Activated CD4-positive, alpha-beta T cell treated with anti-CD3 and anti-CD28 coated beads, Interleukin-2, amount 50 U/mL, for 1 hour (primary cell): Measurements from ENCODE around the gene PIK3C2G.

ENCODE experiments used
- DNase-seq: peaks from one replicate; pipeline ENCODE4 v3.0.0-alpha.2; 2020

PIK3C2G gene

GRCh38 chr12:18355429-18355828, 94.1 kb downstream of the PIK3C2G start:
- DNase-seq = no peak

DNA sequence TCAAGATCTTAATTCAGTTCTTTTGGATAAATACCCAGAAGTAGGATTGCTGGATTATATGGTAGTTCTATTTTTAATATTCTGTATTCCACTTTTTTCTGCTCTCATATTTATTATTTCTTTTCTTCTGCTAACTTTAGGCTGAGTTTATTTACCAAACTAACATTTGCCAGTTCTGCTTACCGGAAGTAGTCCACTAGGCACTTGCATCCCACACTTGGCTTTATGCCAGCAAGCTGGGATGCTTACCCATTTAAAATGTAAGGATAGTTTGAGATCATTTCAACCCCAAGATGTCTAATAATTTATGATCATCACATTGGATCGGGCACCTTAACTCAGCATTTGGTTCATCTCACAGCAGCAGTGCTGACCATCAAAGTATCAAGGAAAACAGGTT, 96.8 kb downstream of the PIK3C2G start:
- DNase-seq = no peak

- no peak for DNase-seq
Observed at GRCh38 chr12:18358930-18359329, 97.6 kb downstream of the PIK3C2G start.

DNA sequence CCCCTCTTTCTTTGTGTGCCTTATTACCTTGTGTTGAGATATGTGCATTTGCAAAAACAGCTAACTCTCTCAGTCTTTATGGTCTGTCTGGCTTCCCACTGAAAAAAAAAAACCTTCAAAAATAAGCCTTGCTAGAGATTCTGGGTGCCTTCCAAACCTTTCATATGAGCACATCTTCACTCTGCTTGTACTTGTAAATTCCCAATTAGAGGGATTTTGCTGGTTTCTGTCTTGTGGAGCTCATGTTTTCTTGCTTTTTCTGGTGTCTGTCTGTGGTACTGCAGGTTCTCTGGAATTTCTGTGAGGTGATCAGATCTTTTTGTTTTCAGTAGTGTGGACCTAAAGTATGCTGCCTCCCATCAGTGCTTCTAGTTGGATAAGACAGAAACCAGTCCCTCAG, 100.1 kb downstream of the PIK3C2G start:
- DNase-seq = no peak

GRCh38 chr12:18363321-18363720, 102.0 kb downstream of the PIK3C2G start:
- no peak for DNase-seq

DNA sequence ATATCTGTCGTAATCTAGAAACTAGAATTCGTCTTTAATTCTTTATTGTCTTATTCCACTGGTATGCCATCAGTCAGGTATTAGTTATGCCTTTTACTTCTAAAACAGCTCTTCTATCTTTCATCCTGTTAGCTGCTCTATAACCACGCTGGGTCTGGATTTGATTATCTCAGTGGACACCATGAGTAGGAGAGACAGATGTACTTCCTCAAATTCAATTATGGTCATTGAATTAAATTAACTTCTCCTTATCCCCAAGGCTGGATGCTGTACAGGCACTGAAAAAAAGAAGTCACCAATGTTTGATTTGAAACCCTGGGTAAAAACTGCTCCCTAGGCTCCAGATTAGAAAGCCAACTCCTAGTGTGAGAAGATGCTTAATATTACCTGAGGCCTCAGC, 107.3 kb downstream of the PIK3C2G start:
- DNase-seq = no peak

DNA sequence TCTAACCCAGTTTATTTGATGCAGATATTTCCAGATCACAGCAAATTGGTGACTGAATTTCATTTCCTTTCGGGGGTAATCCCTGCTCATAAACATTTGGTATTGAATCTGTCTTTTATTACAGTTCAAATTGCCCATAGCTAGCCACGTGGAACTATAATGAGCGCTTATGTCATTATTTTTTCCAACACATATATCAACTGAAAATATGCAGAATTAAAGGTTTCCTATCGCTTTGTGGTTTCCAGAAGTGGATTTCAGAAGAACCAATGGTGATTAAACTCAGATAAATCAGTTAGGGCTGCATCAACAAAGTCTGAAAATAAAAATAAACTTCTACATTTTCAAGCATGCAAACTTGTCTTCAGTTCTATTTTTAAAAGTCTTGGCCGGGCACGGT, 111.9 kb downstream of the PIK3C2G start:
- DNase-seq = no peak

- DNase-seq = no peak
Observed at GRCh38 chr12:18375131-18375530, 113.8 kb downstream of the PIK3C2G start.

- DNase-seq = no peak
Observed at GRCh38 chr12:18375583-18375982, 114.3 kb downstream of the PIK3C2G start.

DNA sequence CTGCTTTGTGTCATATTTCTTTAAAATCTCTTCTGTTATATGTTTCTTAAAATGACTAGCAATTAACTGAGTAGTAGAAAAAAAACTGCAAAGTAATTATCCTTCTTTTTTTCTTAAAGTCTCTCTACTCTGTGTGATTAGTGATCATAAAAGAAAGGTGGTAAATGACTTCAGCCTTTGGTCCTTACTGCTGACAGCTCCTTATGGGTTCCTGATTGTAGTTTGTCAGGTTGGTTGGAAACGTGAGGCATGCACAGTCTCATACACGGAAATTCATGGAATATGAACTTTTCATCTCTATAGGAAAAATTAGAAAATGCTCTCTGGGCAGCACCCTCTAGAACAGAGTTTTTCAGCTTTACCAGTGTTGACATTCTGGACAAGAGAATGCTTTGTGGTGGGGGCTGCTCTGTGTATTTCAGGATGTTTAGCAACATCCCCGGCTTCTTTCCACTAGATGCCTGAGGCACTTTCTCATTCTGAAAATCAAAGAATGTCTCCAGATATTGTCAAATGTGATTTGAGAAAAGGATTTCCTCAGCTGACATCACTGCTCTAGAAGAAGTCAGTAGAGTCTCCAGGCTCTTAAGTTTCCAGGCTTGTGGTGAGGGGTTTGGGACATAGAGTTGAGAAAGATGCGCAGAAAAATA, 121.0 kb downstream of the PIK3C2G start:
- no peak for DNase-seq

GRCh38 chr12:18383203-18383602, 121.9 kb downstream of the PIK3C2G start:
- no peak for DNase-seq

DNA sequence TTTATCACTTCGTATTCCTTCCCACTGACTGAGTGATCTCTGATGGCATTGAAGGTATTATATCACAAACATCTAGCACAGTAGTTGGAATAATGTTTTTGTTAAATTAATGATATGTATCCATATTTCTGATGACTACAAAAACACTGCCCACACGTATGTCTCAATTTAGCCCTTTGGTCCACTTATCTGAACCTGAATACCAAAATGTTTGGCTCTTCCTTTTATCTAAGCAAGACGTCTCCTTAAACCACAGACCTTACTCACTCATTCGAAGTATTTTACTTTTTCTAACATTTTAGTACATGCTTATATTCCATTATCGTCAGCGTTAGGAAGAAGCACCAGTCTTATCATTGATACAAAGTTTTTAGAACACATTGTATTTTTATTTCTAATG, 126.4 kb downstream of the PIK3C2G start:
- no peak for DNase-seq

- DNase-seq = no peak
Observed at GRCh38 chr12:18389820-18390219, 128.5 kb downstream of the PIK3C2G start.

GRCh38 chr12:18391151-18391550, 129.8 kb downstream of the PIK3C2G start:
- DNase-seq = no peak

- DNase-seq = no peak
Observed at GRCh38 chr12:18394742-18395141, 133.4 kb downstream of the PIK3C2G start.

DNA sequence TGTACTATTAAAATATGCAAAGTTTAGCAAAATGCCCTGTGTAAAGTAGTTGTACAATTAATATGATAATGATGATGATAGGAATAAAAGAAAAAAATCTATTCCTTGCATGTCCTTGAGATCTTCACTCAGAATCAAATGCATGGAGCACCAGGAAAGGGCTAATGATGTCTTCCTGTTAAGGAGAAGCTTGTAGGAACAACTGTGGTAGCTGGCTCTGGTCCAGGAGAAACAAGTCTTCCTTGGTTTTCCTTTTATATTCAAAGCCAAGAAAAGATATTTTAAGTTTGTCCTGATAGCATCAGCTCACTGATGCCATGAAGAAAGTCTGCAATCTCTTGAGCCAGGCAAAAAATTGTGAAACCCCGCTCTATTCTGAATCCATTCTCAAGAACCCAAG, 138.9 kb downstream of the PIK3C2G start:
- DNase-seq = no peak

- DNase-seq = no peak
Observed at GRCh38 chr12:18402872-18403611, 141.7 kb downstream of the PIK3C2G start.

- no peak for DNase-seq
Observed at GRCh38 chr12:18411453-18411852, 150.1 kb downstream of the PIK3C2G start.

- no peak for DNase-seq
Observed at GRCh38 chr12:18414671-18415070, 153.4 kb downstream of the PIK3C2G start.

GRCh38 chr12:18415227-18415626, 153.9 kb downstream of the PIK3C2G start:
- no peak for DNase-seq

DNA sequence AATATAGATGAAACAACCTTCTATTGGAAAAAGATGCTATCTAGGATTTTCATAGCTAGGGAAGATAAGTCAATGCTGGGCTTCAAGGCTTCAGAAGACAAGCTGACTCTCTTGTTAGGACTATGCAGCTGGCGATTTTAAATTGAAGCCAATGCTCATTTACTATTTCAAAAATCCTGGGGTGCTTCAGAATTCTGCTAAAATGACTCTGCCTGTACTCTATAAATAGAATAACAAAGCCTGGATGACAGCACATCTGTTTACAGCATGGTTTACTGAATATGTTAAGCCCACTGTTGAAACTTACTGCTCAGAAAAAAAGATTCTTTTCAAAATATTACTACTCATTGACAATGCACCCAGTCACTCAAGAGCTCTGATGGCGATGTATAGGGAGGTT, 155.1 kb downstream of the PIK3C2G start:
- DNase-seq = no peak

DNA sequence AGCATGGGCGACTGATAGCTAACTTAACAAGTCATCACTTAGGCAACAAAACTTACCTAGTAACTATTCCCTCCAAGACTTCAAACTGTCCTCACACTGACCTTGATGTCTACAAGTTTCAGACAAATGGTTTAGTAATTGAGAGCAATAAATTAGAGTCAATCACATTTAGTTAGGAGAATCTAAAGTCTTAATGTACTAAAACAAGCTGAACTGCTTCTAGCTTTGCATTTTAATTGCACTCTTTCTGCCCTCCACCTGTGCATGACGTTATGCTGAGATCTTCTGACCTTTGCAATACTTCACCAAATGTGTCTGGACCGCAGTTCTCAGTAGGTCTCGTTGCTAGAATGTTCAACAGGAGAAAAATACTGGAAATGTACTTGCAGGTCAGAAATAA, 158.0 kb downstream of the PIK3C2G start:
- no peak for DNase-seq

- DNase-seq = no peak
Observed at GRCh38 chr12:18421867-18422266, 160.5 kb downstream of the PIK3C2G start.

- DNase-seq = no peak
Observed at GRCh38 chr12:18422871-18423270, 161.6 kb downstream of the PIK3C2G start.

- DNase-seq = no peak
Observed at GRCh38 chr12:18424857-18425256, 163.5 kb downstream of the PIK3C2G start.
